GM18868 (cell line): ENCODE results near the gene PARVA.

Source experiments
- ATAC-seq: cut with Tn5 transposase; IDR thresholded peaks from one replicate; pipeline ENCODE4 v1.9.1; 2021; ENCODE audit warnings: mild to moderate bottlenecking, moderate library complexity; ENCODE audit not compliant: unreplicated experiment

The PARVA gene

GRCh38 chr11:12376259-12377081 lies 901 bp upstream of the PARVA start:
- no peak for ATAC-seq

DNA sequence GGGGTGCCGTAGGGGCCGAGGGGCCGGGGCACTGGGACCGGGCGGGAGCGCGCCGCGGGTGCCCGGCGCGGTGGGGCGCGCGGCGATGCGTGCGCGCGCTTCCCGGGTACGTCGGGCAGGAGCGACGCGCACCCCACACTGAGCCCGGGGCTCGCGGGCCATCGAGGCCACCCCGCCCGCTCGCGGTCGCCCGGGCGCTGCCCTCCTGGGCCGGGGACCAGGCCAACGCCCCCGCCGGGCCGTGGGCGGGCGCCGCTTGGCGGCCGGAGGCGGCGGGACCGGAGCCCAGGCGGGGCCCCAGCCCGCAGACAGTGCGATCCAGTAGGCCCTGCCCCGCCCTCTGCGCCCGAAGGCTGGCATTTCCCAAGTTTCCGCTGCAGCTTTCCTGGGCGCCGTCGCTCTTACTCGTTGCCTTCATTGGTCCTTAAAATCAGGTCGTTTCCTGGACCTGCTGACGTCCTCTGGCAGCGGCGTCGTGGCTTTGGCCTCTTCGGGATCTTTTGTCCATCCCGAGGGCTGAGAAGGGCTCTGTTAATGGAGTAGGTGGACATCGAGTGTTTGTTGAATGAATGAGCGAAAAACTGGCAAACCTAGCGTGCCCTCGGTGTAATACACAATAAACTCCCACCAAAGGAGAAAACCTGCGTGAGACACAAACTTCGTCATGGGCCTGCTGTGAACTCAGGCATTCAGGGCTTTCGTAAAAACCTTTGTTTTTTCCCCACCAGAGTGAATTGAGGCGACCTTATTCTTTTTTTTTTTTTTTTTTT lies 638 bp downstream of the PARVA start:
- no peak for ATAC-seq

DNA sequence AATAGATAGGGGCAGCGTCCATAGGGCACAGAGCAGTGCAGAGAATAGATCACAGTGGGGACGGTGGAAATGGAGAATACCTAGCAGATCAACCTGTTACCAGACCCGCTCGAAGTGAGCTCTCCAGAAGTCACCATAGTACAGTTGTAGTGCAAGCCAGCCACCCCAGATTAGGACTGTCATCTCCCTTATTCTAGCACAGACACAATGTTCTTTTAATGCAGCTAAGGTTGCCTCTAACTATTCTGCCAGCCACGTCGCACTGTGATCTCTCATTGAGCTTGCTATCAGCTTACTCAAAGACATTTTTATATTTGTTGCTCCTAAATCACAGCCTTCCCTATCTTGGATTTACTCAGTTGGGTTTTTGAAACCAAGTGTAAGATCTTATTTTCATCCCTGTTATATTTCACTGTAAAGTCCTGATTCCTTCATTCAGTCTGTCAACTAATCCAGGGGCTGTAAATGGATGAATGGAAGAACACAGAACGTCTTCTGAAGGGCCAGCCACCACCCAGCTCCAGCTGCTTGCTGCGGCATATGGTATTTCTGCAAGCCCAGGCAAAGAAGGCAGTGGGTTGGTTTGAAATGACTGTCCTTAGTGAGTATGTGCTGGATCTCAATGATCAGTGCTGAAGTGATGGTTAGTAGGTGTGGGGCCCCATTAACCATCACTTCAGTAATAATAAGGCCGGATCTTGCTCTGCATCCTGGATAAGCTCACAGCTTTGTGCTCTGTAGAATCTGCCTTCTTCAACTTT lies 3.4 kb downstream of the PARVA start:
- no peak for ATAC-seq

- no peak for ATAC-seq
Observed at GRCh38 chr11:12381875-12382274, 4.5 kb downstream of the PARVA start.

DNA sequence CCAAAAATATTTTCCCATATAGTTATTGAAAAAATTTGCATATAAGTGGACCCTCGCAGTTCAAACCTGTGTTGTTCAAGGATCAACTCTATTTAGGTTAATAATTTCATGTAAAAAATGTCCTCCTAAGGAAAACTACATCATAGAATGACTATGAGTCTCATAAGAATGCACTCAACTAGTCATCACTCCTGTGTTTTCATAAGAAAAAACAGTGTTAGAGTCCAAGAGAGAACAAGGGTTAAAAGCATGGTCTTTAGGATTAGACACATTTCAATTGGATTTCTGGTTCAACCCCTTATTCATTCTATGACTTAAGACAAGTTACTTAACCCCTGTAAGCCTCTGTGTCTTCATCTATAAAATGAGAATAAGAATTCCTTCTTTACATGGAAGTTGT lies 5.1 kb downstream of the PARVA start:
- no peak for ATAC-seq

- no peak for ATAC-seq
Observed at GRCh38 chr11:12386309-12386708, 8.9 kb downstream of the PARVA start.

DNA sequence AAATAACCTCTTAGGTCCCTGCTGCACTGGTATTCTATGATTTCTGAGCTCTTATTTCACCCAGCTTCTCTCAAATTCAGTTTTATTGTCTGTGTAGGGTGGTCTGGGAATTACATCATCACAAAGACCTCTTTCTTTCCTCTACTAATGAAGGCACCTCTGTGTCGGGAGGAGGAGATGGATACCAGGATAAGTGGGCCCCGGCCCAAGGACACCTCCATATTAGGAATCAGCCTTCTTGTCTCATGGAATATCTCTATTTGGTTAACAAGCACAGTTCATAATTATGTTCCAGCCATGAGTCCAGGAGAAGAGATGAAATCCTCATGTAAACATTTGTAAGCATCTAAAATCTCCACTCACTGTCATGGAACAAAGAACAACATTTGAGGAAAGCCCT lies 9.4 kb downstream of the PARVA start:
- no peak for ATAC-seq

DNA sequence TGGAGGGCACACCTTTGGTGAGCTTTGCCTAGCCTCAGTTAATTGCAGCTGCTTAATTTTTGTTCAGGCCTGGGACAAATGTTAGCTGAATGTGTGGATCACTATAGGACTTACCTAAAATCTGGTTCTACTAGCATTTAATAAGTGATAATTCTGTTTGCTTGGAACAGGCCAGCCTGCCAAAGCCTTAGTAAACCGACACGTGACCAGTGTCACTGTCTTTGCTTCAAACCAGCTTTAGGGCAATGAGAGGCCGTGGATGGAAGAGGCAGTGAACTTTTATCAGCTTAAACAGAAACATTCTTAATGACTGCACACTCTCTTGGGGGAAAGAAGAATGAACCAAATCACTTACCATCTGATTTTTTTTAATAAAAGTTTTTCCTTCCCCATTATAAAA lies 10.8 kb downstream of the PARVA start:
- no peak for ATAC-seq

DNA sequence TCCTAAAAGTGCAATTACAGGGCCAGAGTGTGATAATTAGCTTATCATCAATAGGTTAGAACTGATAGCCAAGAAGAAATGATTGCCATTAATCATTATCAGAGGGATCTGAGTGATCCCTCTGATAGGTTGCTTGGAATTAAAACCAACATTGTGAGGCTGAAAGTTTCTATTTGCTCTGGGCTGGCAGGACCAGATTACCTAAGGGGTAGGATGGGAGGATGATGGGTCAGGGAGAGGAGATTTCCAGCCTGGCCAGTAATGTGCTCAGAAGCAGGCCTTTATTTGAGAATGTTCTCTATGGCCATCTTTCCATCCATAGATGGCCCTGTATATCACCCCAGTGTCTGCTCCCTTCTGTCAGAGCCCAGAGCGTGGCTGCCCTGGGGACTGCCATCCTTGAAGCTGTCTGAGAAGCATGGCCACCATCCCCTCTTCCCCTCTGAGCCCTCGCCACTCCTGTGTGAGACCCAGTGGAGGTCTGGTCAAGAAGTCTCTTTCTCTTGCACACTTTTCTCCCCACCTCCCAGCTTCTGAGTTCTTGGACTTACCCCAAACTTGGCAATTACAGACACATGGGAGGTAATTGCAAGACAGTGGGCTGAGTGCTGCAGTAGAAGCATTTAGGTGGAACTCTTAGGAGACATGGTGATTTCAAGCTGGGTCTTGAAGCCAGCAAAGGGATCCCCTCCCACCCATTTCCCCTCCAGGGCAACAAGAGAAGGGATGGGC lies 11.7 kb downstream of the PARVA start:
- no peak for ATAC-seq

DNA sequence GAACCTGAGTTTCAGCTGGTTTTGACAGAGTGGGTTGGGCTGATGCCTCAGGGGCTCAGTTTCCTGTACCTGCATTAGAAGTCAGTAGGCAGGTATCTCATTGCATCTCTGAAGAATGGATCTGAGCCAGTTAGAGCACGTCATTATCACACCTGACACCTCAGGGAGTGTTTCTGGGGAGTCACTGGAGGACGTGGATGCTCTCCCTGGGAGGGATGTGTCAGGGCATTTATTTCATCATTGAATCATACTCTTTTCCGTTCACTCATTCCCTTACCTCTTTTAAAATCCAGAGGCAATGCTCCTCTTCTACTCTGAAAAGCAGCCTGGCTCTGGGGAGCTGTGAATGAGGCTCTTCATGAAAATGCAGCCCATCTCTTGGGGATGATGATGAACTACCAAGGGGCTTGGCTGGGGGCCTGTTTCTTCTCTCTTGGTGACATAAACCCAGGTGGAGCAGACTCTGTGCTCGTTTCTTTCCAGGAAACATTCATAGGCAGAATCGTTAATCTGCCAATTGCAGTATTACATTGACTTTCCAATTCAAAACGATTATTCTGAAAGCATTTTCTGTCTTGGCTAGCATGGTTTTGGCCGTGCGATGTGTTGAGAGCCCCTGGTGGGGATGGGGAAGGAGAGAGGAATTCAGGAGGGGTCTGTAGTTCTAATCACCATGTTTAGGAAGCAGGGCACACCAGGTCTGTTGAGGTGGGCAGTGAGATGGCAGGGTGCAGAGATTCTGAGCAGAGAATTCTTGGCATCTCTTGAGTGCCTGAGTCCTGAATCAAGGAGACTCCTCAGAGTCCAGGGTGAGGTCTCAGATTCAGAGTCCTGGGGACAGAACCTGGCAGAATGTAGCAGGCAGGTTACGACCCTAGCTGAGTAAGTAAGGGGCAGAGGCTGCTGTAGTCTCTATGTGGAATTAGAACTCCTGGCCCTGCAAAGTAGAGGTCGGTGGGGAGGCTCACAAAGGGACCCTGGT lies 12.6 kb downstream of the PARVA start:
- no peak for ATAC-seq

DNA sequence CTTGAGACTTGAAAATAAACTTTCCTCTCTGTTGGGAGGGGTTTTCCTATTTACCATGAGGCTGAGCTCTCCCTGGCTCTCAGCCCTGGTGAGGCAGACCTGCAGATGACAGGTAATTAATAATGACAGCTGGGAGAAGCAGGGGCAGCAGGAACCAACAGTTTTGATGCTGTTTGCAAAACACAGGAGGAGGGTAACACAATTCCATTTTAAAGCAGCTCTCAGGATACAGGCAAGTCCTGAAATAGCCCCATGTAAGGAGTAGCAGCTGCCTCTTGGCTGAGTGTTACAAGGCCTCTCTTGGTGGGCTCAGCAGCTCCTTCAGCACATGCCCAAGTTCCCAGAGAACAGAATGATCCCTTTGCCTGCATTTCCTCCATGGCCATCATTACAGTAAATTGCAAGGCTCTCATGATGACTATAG lies 13.3 kb downstream of the PARVA start:
- no peak for ATAC-seq

GRCh38 chr11:12392672-12393071 lies 15.3 kb downstream of the PARVA start:
- no peak for ATAC-seq

GRCh38 chr11:12393691-12394090 lies 16.3 kb downstream of the PARVA start:
- ATAC-seq, result no peak

DNA sequence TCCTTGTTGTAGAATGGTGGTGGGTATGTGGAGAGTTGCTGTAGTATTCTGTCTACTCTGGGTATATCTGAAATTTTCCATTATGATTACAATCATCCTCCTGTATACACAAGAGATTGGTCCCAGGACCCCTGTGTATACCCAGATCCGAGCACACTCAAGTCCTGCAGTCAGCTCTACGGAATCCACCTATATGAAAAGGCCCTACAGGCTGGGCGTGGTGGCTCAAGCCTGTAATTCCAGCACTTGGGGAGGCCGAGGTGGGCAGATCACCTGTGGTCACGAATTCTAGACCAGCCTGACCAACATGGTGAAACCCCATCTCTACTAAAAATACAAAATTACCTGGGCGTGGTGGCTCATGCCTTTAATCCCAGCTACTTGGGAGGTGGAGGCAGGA lies 17.2 kb downstream of the PARVA start:
- ATAC-seq, result no peak

GRCh38 chr11:12395333-12395732 lies 18.0 kb downstream of the PARVA start:
- ATAC-seq, result no peak

GRCh38 chr11:12397931-12398334 lies 20.6 kb downstream of the PARVA start:
- ATAC-seq, result no peak

- no peak for ATAC-seq
Observed at GRCh38 chr11:12399355-12399754, 22.0 kb downstream of the PARVA start.

DNA sequence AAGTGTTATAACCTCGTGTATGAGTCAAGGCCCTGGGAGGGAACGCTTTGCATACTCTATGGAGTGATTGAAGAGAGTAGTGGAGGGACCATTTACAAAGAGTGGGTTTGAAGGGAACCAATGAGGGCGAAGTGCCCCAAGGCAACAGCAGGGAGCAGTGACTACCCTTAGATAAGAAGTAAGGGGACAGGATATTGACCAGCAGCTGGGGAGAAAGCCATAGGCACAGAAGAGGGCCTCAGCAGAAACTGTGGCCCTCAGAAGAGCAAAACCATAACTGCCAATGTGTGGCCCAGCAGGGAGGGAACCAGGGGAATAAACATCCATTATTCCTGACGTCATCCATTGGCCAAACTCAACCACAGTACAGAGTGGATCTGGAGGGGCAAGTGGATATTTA lies 24.7 kb downstream of the PARVA start:
- no peak for ATAC-seq

GRCh38 chr11:12402691-12403120 lies 25.3 kb downstream of the PARVA start:
- ATAC-seq, result no peak
